PC-9 (cell line): Measurements from ENCODE around the gene MYO16. TPM values are rescaled to one million over a fixed set of nuclear protein-coding genes. Genes with fewer than 3 reads are reported as not detected.

Experiments used
- BruUV-seq: library from RNA; stranded (reverse); fragments of 400-500 nt; replicated peaks from 2 replicates; lab custom pipeline; 2021; lab: Mats Ljungman, UMichigan
- CTCF ChIA-PET: fragments of 300-600 bp; sonication (Branson Sonifier 250); formaldehyde crosslinking; loops from one replicate; lab custom pipeline; 2022; ENCODE audit warnings: antibody characterized with exemption; lab: Charles Lee
- POLR2A ChIA-PET: fragments of 300-600 bp; sonication (Branson Sonifier 250); formaldehyde crosslinking; loops from one replicate; lab custom pipeline; 2022; ENCODE audit warnings: antibody characterized with exemption; ENCODE audit not compliant: unreplicated experiment; lab: Charles Lee
- DNase-seq, 2 experiments: peaks; one replicate each; pipeline versions ENCODE4 v3.0.0 to v3.0.0-alpha.2; 2015 to 2022; ENCODE audit warnings: mixed read lengths in 1 of 2
- H2AFZ ChIP-seq: fragments of 200-600 bp; sonication (generic); 2 replicates; pipeline ENCODE4 v1.8.1; 2017; ENCODE audit warnings: antibody characterized with exemption
- H3F3A ChIP-seq: fragments of 200-600 bp; sonication (generic); 2 replicates; pipeline ENCODE4 v1.8.1; 2017; ENCODE audit warnings: antibody characterized with exemption, mild to moderate bottlenecking, low read depth; ENCODE audit not compliant: insufficient read depth
- H3K27ac ChIP-seq: fragments of 200-600 bp; sonication (generic); 2 replicates; pipeline ENCODE4 v1.6.1; 2016; ENCODE audit warnings: mixed run types
- H3K27me3 ChIP-seq: fragments of 200-600 bp; sonication (generic); 2 replicates; pipeline ENCODE4 v1.6.1; 2016; ENCODE audit warnings: low read depth, mixed run types; ENCODE audit not compliant: insufficient read depth
- H3K36me3 ChIP-seq: fragments of 200-600 bp; sonication (generic); 2 replicates; pipeline ENCODE4 v1.6.1; 2016; ENCODE audit warnings: low read depth, mixed run types
- H3K4me1 ChIP-seq: fragments of 200-600 bp; sonication (generic); replicated peaks from 2 replicates; pipeline ENCODE4 v1.6.1; 2016; ENCODE audit warnings: mixed run types; ENCODE audit not compliant: insufficient read depth
- H3K4me2 ChIP-seq: fragments of 200-600 bp; sonication (generic); 2 replicates; pipeline ENCODE4 v1.6.1; 2017; ENCODE audit warnings: mixed run types
- H3K4me3 ChIP-seq: fragments of 200-600 bp; sonication (generic); 2 replicates; pipeline ENCODE4 v1.6.1; 2016; ENCODE audit warnings: mixed run types
- H3K79me2 ChIP-seq: fragments of 200-600 bp; sonication (generic); 2 replicates; pipeline ENCODE4 v1.6.1; 2017; ENCODE audit warnings: low read depth, mixed run types
- H3K9me2 ChIP-seq: fragments of 200-600 bp; sonication (generic); 2 replicates; pipeline ENCODE4 v1.8.1; 2017; ENCODE audit warnings: mild to moderate bottlenecking; ENCODE audit not compliant: insufficient read depth
- H3K9me3 ChIP-seq: fragments of 200-600 bp; sonication (generic); 2 replicates; pipeline ENCODE4 v1.8.1; 2016; ENCODE audit warnings: low read depth; ENCODE audit not compliant: insufficient read depth
- H4K20me1 ChIP-seq: fragments of 200-600 bp; sonication (generic); 2 replicates; pipeline ENCODE4 v1.8.1; 2017; ENCODE audit not compliant: insufficient read depth
- EZH2 ChIP-seq: fragments of 200-600 bp; sonication (generic); IDR thresholded peaks from 2 replicates; pipeline ENCODE4 v1.8.0; 2017; ENCODE audit warnings: antibody characterized with exemption, low read depth
- intact Hi-C: fragments of 100-400 bp; cut with micrococcal nuclease; formaldehyde crosslinking; loops from one replicate; pipeline ENCODE4 v1.10.0; 2022; ENCODE audit not compliant: unreplicated experiment
- total RNA-seq: library from RNA; stranded (reverse); gene quantifications from 2 replicates; pipeline ENCODE4 v1.2.3, GENCODE V29; 2021
- TF ChIP-seq, protein P1 (sequence below): fragments of 200-600 bp; sonication (generic); conservative IDR thresholded peaks from 2 replicates; pipeline ENCODE4 v1.6.1; 2017; ENCODE audit warnings: mixed run types, antibody characterized with exemption, mild to moderate bottlenecking, moderate library complexity

Gene MYO16
- total RNA-seq, 1 experiment from 2014 or later, result 0.59 TPM

DNA sequence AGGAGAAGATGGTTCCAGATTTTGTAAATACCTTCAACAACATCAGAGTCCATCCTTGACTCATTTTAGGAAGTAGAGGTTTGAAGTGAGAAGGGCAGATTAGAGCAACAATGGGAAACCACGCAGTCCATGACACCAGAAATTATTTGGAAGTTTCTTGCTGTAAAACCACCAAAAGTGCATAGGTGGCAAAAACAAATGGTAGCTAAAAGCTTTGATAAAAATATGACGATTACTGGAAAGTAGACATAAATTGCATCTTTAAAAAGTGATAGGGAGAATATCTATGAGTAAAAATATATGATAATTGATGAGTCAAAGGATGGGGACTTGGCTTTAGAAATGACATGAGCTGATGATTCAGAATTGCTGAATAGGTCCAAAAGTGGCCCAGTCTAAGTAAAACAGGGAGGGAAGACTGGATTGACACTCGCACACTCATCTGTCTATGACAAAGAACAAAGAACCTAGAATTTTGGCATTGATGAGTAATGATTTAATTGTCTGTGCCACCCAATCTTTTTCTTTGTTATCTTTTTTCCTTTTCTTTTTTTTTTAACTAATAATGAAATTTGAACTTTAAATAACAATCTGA lies 472.2 kb downstream of the MYO16 start:
- H3K9me2 ChIP-seq, result no peaks in the 10 kb centered on the region
- H2AFZ ChIP-seq, result no peak overlapping the region
- TF ChIP-seq, protein P1, sequence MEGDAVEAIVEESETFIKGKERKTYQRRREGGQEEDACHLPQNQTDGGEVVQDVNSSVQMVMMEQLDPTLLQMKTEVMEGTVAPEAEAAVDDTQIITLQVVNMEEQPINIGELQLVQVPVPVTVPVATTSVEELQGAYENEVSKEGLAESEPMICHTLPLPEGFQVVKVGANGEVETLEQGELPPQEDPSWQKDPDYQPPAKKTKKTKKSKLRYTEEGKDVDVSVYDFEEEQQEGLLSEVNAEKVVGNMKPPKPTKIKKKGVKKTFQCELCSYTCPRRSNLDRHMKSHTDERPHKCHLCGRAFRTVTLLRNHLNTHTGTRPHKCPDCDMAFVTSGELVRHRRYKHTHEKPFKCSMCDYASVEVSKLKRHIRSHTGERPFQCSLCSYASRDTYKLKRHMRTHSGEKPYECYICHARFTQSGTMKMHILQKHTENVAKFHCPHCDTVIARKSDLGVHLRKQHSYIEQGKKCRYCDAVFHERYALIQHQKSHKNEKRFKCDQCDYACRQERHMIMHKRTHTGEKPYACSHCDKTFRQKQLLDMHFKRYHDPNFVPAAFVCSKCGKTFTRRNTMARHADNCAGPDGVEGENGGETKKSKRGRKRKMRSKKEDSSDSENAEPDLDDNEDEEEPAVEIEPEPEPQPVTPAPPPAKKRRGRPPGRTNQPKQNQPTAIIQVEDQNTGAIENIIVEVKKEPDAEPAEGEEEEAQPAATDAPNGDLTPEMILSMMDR, result no peak
- no peak for TF ChIP-seq EZH2
- intact Hi-C loops, result no loop called here
- no peaks in the 10 kb centered on the region for H4K20me1 ChIP-seq
- no peaks in the 10 kb centered on the region for H3K36me3 ChIP-seq
- H3K27ac ChIP-seq, result no peak overlapping the region
- no TSS peak for BruUV-seq
- no peaks in the 10 kb centered on the region for H3K27me3 ChIP-seq
- H3K9me3 ChIP-seq, result no peaks in the 10 kb centered on the region
- H3K4me2 ChIP-seq, result no peak overlapping the region
- H3K4me1 ChIP-seq, result no peaks in the 10 kb centered on the region
- no peaks in the 10 kb centered on the region for H3F3A ChIP-seq
- POLR2A ChIA-PET, result no interaction called here
- no peak for DNase-seq
- CTCF ChIA-PET, result no interaction called here
- H3K4me3 ChIP-seq, result no peak overlapping the region
- H3K79me2 ChIP-seq, result no peaks in the 10 kb centered on the region

DNA sequence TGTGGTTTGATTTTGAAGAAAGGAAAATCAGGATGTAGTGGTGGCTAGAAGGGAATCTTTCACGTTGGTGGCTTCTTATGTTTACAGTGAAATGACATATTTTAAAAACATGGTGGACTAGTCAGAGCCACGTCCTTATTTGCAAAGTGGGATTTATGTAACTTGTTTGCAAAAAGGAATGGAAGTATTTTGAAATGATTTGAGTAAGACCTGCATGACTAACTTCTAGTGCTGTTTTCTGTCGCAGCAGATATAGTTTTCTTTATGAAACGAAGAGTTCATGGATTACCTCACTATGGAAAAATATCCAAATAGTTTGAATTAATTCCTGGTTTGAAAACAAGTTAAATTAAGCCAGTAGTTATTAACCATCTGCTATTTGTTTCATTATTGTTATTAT lies 476.5 kb downstream of the MYO16 start:
- POLR2A ChIA-PET, result no interaction called here
- no peaks in the 10 kb centered on the region for H4K20me1 ChIP-seq
- no peaks in the 10 kb centered on the region for H3K4me1 ChIP-seq
- no peaks in the 10 kb centered on the region for H3K27me3 ChIP-seq
- no peaks in the 10 kb centered on the region for H3F3A ChIP-seq
- no peaks in the 10 kb centered on the region for H3K36me3 ChIP-seq
- 0 out of 2 replicates have a peak, but pooled peaks cover 4% of the 10 kb centered on the region for H3K9me3 ChIP-seq
- H2AFZ ChIP-seq, result no peak overlapping the region
- intact Hi-C loops, result no loop called here
- TF ChIP-seq, protein P1, result no peak
- no peak for TF ChIP-seq EZH2
- no peak overlapping the region for H3K27ac ChIP-seq
- no peak overlapping the region for H3K4me3 ChIP-seq
- H3K4me2 ChIP-seq, result no peak overlapping the region
- DNase-seq, result no peak
- H3K79me2 ChIP-seq, result no peaks in the 10 kb centered on the region
- no TSS peak for BruUV-seq
- no peaks in the 10 kb centered on the region for H3K9me2 ChIP-seq
- CTCF ChIA-PET, result no interaction called here

DNA sequence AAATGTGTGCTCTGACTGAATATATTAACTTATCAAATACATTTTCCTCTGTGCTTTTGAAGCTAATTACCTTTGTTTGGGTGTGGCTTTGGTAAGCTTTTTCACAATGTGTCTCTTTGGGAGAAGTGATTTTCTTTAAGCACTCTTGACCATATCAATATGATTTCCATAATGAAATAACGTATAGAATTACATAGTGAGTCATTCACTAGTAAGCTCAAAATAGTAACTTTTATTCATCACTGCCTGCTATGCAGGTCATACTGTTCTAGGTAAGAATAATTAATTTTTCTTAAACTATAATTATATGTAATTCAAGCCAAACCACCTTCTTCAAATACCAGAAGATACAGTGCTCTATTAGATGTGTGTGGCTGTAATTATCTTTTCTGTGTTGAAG lies 480.7 kb downstream of the MYO16 start:
- intact Hi-C loops, result no loop called here
- Histone ChIP-seq H3K4me3 (no peak overlapping the region), H3K27me3 (no peaks in the 10 kb centered on the region), H3K9me3 (0 out of 2 replicates have a peak, but pooled peaks cover 4% of the 10 kb centered on the region), H3K9me2 (no peaks in the 10 kb centered on the region), H3F3A (no peaks in the 10 kb centered on the region), H3K36me3 (no peaks in the 10 kb centered on the region), H3K79me2 (no peaks in the 10 kb centered on the region), H3K4me2 (no peak overlapping the region), H3K27ac (no peak overlapping the region), H4K20me1 (no peaks in the 10 kb centered on the region), H2AFZ (no peak overlapping the region), H3K4me1 (no peaks in the 10 kb centered on the region)
- TF ChIP-seq, protein P1, result no peak
- no peak for TF ChIP-seq EZH2
- BruUV-seq, result no TSS peak
- ChIA-PET CTCF (no interaction called here), POLR2A (no interaction called here)
- no peak for DNase-seq
